Mesenchymal stem cell (in vitro differentiated cells and primary cell): ENCODE data around the gene RAD1.

ENCODE experiments used
- DNase-seq: peaks from one replicate; pipeline ENCODE4 v3.0.0-alpha.2; 2013
- H2AFZ ChIP-seq: one replicate; pipeline ENCODE4 v1.6.1; 2013; ENCODE audit warnings: low read depth, mild to moderate bottlenecking, control low read depth, inconsistent platforms, low read length, moderate library complexity
- H2AK5ac ChIP-seq: 2 replicates; pipeline ENCODE4 v1.6.1; 2013; ENCODE audit warnings: low read length, moderate library complexity, mild to moderate bottlenecking, inconsistent platforms; ENCODE audit not compliant: severe bottlenecking
- H2BK120ac ChIP-seq: one replicate; pipeline ENCODE4 v1.6.1; 2013; ENCODE audit warnings: low read depth, mild to moderate bottlenecking, inconsistent platforms, low read length, moderate library complexity
- H2BK12ac ChIP-seq, 2 experiments: one replicate each; pipeline ENCODE4 v1.6.1; 2013; ENCODE audit warnings: inconsistent platforms in 2 of 2, low read length in 2 of 2, mild to moderate bottlenecking in 2 of 2, moderate library complexity in 2 of 2, control low read depth in 1 of 2
- H2BK15ac ChIP-seq: one replicate; pipeline ENCODE4 v1.6.1; 2013; ENCODE audit warnings: mild to moderate bottlenecking, low read depth, inconsistent platforms; ENCODE audit not compliant: poor library complexity, severe bottlenecking
- H2BK5ac ChIP-seq: 2 replicates; pipeline ENCODE4 v1.6.1; 2013; ENCODE audit warnings: low read depth, mild to moderate bottlenecking, low read length, control low read depth, inconsistent platforms; ENCODE audit not compliant: poor library complexity, severe bottlenecking
- H3K14ac ChIP-seq, 2 experiments: one replicate each; pipeline ENCODE4 v1.6.1; 2013; ENCODE audit warnings: inconsistent platforms in 2 of 2, low read length in 2 of 2, control low read depth in 1 of 2, mild to moderate bottlenecking in 1 of 2, moderate library complexity in 1 of 2
- H3K18ac ChIP-seq, 2 experiments: one replicate each; pipeline ENCODE4 v1.6.1; 2013; ENCODE audit warnings: inconsistent platforms in 2 of 2, low read length in 2 of 2, control low read depth in 1 of 2, low read depth in 1 of 2, mild to moderate bottlenecking in 1 of 2
- H3K23ac ChIP-seq, 2 experiments: one replicate each; pipeline ENCODE4 v1.6.1; 2013; ENCODE audit warnings: inconsistent platforms in 2 of 2, low read length in 2 of 2, mild to moderate bottlenecking in 2 of 2, moderate library complexity in 2 of 2, control low read depth in 1 of 2
- H3K27ac ChIP-seq: 2 replicates; pipeline ENCODE4 v1.5.1; 2013; ENCODE audit warnings: mild to moderate bottlenecking, moderate library complexity, low read length, control low read depth, inconsistent platforms; ENCODE audit not compliant: poor library complexity, severe bottlenecking
- H3K27me3 ChIP-seq, 2 experiments: 2 replicates each; pipeline versions ENCODE4 v1.6.1 to v1.7.0; 2013; ENCODE audit warnings: low read length in 2 of 2, mild to moderate bottlenecking in 2 of 2, moderate library complexity in 2 of 2, control low read depth in 1 of 2, inconsistent platforms in 1 of 2; ENCODE audit not compliant: control insufficient read depth in 1 of 2, insufficient read depth in 1 of 2
- H3K36me3 ChIP-seq, 2 experiments: 2 replicates each; pipeline versions ENCODE4 v1.6.1 to v1.7.0; 2013; ENCODE audit warnings: low read length in 2 of 2, control low read depth in 1 of 2, inconsistent platforms in 1 of 2, low read depth in 1 of 2, mild to moderate bottlenecking in 1 of 2; ENCODE audit not compliant: insufficient read depth in 2 of 2, control insufficient read depth in 1 of 2
- H3K4ac ChIP-seq, 2 experiments: one replicate each; pipeline ENCODE4 v1.6.1; 2013; ENCODE audit warnings: inconsistent platforms in 2 of 2, low read length in 2 of 2, mild to moderate bottlenecking in 2 of 2, moderate library complexity in 2 of 2, control low read depth in 1 of 2, low read depth in 1 of 2
- H3K4me1 ChIP-seq: 2 replicates; pipeline ENCODE4 v1.6.1; 2013; ENCODE audit warnings: low read depth, low read length, control low read depth; ENCODE audit not compliant: control insufficient read depth, insufficient read depth
- H3K4me2 ChIP-seq: 2 replicates; pipeline ENCODE4 v1.6.1; 2013; ENCODE audit warnings: low read length, mild to moderate bottlenecking, inconsistent platforms; ENCODE audit not compliant: poor library complexity, severe bottlenecking
- H3K4me3 ChIP-seq, 2 experiments: 2 replicates each; pipeline versions ENCODE4 v1.5.1 to v1.7.0; 2013; ENCODE audit warnings: low read length in 2 of 2, mild to moderate bottlenecking in 2 of 2, control low read depth in 1 of 2, low read depth in 1 of 2; ENCODE audit not compliant: insufficient read depth in 1 of 2
- H3K79me1 ChIP-seq: replicated peaks from 2 replicates; pipeline ENCODE4 v1.6.1; 2013; ENCODE audit warnings: mild to moderate bottlenecking, control low read depth, low read length, inconsistent platforms; ENCODE audit not compliant: poor library complexity, severe bottlenecking
- H3K9ac ChIP-seq: 2 replicates; pipeline ENCODE4 v1.7.0; 2013; ENCODE audit warnings: mild to moderate bottlenecking, low read length, moderate library complexity
- H3K9me3 ChIP-seq: 2 replicates; pipeline ENCODE4 v1.7.0; 2013; ENCODE audit warnings: mild to moderate bottlenecking, low read length; ENCODE audit not compliant: control insufficient read depth
- H4K8ac ChIP-seq: one replicate; pipeline ENCODE4 v1.6.1; 2013; ENCODE audit warnings: inconsistent platforms, mild to moderate bottlenecking, low read length, moderate library complexity
- H4K91ac ChIP-seq: one replicate; pipeline ENCODE4 v1.6.1; 2013; ENCODE audit warnings: mild to moderate bottlenecking, low read length, inconsistent platforms
- WGBS: methylation state at CpG from one replicate; pipeline ENCODE4 v1.1.7; 2013; ENCODE audit warnings: mixed read lengths; 5-methylcytosine and 5-hydroxymethylcytosine counted together

Gene RAD1

DNA sequence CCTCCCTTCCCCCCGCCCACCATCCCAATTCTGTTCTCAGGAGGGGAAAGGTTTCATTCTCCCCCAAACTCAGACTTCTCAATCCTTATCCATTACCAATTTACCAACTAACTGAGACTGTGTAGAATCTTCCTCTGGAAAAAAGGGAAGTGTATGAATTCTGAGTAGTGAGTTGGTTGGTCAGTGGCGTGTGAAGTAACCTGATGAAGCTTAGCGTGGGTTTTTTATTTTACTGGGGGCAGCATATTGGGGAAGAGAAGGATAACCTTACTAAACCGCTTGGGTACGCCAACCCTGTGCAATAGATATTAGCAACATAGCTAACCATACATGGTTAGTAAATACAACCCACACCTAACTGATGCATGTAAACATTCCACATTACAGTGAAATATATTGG is 13.0 kb upstream of the RAD1 start:
- no peak overlapping the region for H3K9ac ChIP-seq
- H2BK15ac ChIP-seq = no peak overlapping the region
- WGBS = 86% methylated on average over 1 of the region's 5 CpGs
- H3K4me1 ChIP-seq = peaks cover 8% of the 10 kb centered on the region
- no peak overlapping the region for H2BK12ac ChIP-seq
- peaks cover 7% of the 10 kb centered on the region for H3K79me1 ChIP-seq
- no peak overlapping the region for H2BK120ac ChIP-seq
- no peaks in the 10 kb centered on the region for H3K9me3 ChIP-seq
- no peak overlapping the region for H3K27ac ChIP-seq
- H3K14ac ChIP-seq = no peak overlapping the region
- H3K18ac ChIP-seq = no peak overlapping the region
- H2AFZ ChIP-seq = no peak overlapping the region
- peaks cover 10 to 42% of the 10 kb centered on the region in 2 experiments for H3K36me3 ChIP-seq
- H4K91ac ChIP-seq = no peak overlapping the region
- H4K8ac ChIP-seq = no peak overlapping the region
- DNase-seq = no peak
- H3K27me3 ChIP-seq = no peaks in the 10 kb centered on the region
- H3K4me3 ChIP-seq = peak overlapping the region in 1 of 2 experiments; percentile 81
- no peak overlapping the region for H3K4ac ChIP-seq
- no peak overlapping the region for H3K4me2 ChIP-seq
- no peak overlapping the region for H2BK5ac ChIP-seq
- H2AK5ac ChIP-seq = no peak overlapping the region
- no peak overlapping the region for H3K23ac ChIP-seq

DNA sequence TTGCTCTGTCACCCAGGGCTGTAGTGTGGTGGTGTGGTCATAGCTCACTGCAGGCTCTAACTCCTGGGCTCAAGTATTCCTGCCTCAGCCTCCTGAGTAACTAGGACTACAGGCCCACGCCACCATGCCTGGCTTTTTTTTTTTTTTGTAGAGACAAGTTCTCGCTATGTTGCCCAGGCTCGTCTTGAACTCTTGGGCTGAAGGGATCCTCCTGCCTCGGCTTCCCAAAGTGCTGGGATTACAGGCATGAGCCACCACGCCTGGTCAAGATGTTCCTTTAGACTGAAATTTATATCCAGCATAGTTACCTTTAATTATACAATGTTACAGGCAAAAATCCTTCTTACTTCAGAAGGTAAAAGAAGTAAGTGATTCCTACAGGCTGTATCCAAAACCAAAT is 12.5 kb upstream of the RAD1 start:
- no peak overlapping the region for H2BK5ac ChIP-seq
- H3K79me1 ChIP-seq = peaks cover 5% of the 10 kb centered on the region
- H3K4me2 ChIP-seq = no peak overlapping the region
- H3K27me3 ChIP-seq = no peaks in the 10 kb centered on the region
- H2BK15ac ChIP-seq = no peak overlapping the region
- no peak overlapping the region for H2AFZ ChIP-seq
- H3K36me3 ChIP-seq = peaks cover 11 to 46% of the 10 kb centered on the region in 2 experiments
- no peaks in the 10 kb centered on the region for H3K9me3 ChIP-seq
- no peak for DNase-seq
- H2BK12ac ChIP-seq = no peak overlapping the region
- H3K4ac ChIP-seq = no peak overlapping the region
- H3K4me3 ChIP-seq = no peak overlapping the region
- peaks cover 9% of the 10 kb centered on the region for H3K4me1 ChIP-seq
- no peak overlapping the region for H3K18ac ChIP-seq
- H3K23ac ChIP-seq = no peak overlapping the region
- H4K91ac ChIP-seq = no peak overlapping the region
- no peak overlapping the region for H3K14ac ChIP-seq
- H3K9ac ChIP-seq = no peak overlapping the region
- WGBS = 97% methylated on average over 4 of the region's 5 CpGs
- H2AK5ac ChIP-seq = no peak overlapping the region
- H4K8ac ChIP-seq = no peak overlapping the region
- no peak overlapping the region for H2BK120ac ChIP-seq
- no peak overlapping the region for H3K27ac ChIP-seq

DNA sequence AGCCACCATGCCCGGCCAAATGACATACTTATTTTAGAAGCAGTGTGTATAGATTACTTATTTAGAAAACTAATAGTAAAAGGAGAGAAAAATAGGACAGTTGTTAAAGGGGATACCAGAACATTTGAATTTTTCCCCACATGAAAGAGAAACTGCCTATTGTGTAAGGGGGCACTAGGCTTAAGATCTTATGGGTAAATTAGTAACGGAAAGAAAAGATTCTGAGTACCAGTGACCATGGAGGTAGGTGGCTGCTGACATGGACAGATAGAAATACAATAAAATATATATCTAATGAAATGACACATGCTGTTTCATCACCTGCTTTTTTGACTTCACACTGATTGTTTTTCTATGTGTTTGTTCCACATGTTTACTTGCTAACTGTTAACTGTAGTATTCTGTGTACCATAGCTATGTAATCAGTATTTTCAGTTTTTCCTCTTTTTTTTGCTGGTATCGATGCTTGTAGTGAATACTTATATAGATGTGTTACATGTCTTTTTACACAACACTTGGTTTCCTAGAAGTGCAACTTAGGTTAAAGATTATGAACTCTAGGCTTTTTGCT is 11.1 kb upstream of the RAD1 start:
- H3K36me3 ChIP-seq = peaks cover 8 to 59% of the 10 kb centered on the region in 2 experiments
- no peak overlapping the region for H2AK5ac ChIP-seq
- no peak overlapping the region for H3K27ac ChIP-seq
- no peak overlapping the region for H3K18ac ChIP-seq
- H4K91ac ChIP-seq = no peak overlapping the region
- no peak for DNase-seq
- no peak overlapping the region for H2BK120ac ChIP-seq
- H3K27me3 ChIP-seq = no peaks in the 10 kb centered on the region
- H2BK15ac ChIP-seq = no peak overlapping the region
- peaks cover 5% of the 10 kb centered on the region for H3K4me1 ChIP-seq
- H3K14ac ChIP-seq = no peak overlapping the region
- H2BK5ac ChIP-seq = no peak overlapping the region
- H2BK12ac ChIP-seq = no peak overlapping the region
- H4K8ac ChIP-seq = no peak overlapping the region
- no peak overlapping the region for H3K23ac ChIP-seq
- H3K4me2 ChIP-seq = no peak overlapping the region
- H3K9ac ChIP-seq = no peak overlapping the region
- H3K4ac ChIP-seq = no peak overlapping the region
- no peak overlapping the region for H3K4me3 ChIP-seq
- H3K9me3 ChIP-seq = no peaks in the 10 kb centered on the region
- H2AFZ ChIP-seq = no peak overlapping the region
- H3K79me1 ChIP-seq = peaks cover 2% of the 10 kb centered on the region
- WGBS = 100% methylated on average over 1 of the region's 3 CpGs

DNA sequence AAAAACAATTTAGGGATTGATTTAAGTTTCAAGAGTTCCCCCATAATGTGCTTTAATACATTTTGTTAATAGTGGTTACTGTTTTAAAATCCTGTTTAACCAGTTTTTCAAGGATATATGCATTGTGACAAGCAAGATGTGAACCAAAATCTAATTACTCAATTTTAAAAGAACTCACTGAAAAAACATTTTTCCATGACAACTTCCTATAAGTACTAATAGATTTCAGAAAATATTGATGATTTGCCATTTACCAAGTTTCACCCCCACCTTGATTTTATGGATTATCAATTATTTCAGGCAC is 9.1 kb upstream of the RAD1 start:
- H4K91ac ChIP-seq = no peak overlapping the region
- H2AFZ ChIP-seq = no peak overlapping the region
- H2BK120ac ChIP-seq = no peak overlapping the region
- no peak overlapping the region for H4K8ac ChIP-seq
- H2BK15ac ChIP-seq = no peak overlapping the region
- H3K4ac ChIP-seq = no peak overlapping the region
- H3K79me1 ChIP-seq = peaks cover 2% of the 10 kb centered on the region
- no peak overlapping the region for H3K4me2 ChIP-seq
- no peak overlapping the region for H2BK5ac ChIP-seq
- peaks cover 5% of the 10 kb centered on the region for H3K4me1 ChIP-seq
- H3K27ac ChIP-seq = no peak overlapping the region
- H3K27me3 ChIP-seq = no peaks in the 10 kb centered on the region
- H3K9me3 ChIP-seq = no peaks in the 10 kb centered on the region
- peak overlapping the region; percentile 49 for H3K9ac ChIP-seq
- H2AK5ac ChIP-seq = no peak overlapping the region
- peaks cover 11 to 79% of the 10 kb centered on the region in 2 experiments for H3K36me3 ChIP-seq
- H3K18ac ChIP-seq = no peak overlapping the region
- no peak overlapping the region for H3K4me3 ChIP-seq
- DNase-seq = no peak
- no peak overlapping the region for H3K14ac ChIP-seq
- no peak overlapping the region for H2BK12ac ChIP-seq
- no peak overlapping the region for H3K23ac ChIP-seq
